GM19328 (cell line): ENCODE results near the gene AKR1C1.
"Not testable (repeated sequence)": the region's sequence is repeated elsewhere in the genome, so short reads cannot be mapped to it uniquely, and the experiment has no call there.

Experiments
- ATAC-seq: cut with Tn5 transposase; IDR thresholded peaks from one replicate; pipeline ENCODE4 v1.9.1; 2021; ENCODE audit warnings: mild to moderate bottlenecking, moderate library complexity; ENCODE audit not compliant: unreplicated experiment

AKR1C1 gene

DNA sequence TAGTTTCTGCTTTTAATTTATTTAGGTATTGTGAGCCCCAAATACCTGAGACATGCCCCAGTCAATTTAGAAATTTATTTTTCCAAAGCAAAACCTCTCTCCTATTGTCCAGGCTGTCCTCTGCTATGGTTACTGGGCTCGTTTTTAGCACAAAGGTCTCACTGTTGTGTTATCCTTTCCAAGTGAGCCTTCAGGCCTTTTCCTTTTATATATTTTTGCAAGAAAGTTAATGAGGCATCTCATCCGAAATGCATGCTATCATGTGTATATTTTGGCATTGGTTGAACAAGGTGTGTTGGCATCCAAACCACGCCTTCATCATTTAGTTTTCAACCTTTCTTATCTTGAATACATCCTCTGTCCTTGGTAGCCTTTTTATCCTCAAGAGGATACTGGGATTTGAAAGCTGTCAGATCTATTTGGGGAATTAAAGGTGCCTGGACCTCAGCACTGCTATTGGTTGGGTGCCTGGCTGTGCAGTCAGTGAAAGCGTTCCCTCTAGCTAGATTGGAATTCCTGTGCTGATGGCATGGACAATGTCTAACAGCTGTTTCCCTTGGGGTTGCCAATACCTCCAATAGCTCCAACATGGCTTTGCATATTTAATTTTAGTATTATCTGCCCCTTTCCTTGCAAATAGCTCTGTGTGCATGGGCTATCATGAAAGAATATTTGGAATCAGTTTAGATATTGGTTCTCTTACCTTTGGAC, 51.1 kb downstream of the AKR1C1 start:
- ATAC-seq: not testable (repeated sequence)

DNA sequence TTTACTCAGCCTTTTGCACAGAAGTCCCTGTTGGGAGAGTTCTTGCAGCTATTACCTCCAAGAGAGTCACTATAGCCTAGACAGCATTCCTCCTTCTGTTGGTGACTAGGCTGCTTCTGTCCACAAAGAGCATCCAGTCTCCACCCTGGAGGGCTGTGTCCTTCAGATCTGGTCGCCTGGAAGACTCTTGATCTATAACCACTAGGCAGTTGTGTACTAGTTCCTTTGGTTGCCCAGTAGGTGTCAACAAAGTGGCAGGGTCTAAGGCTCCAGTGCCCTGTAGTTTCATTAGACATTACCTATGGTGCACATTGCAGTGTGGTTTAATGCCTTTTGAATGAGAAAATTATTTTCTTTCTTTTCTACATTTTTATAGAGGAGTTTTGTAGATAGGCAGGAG, 51.7 kb downstream of the AKR1C1 start:
- ATAC-seq: no peak

DNA sequence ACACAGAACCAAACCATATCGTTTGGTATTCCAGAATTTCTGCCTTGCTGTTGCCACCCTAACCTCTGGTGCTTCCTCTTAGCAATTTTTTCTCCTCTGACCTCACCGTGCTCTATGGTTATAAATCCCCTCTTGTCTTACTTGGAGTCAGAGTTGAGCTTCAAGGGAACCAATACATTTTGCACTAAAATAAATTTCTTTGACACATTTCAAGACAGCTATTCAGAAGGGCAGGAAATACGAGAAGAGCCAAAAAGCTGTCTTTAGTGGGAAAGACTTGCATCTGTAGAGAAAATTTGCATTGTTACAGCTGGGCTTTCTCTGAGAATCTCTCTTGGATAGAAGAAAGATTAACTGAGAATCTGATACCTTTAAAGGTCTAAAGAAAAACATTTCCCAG, 54.9 kb downstream of the AKR1C1 start:
- ATAC-seq: no peak

DNA sequence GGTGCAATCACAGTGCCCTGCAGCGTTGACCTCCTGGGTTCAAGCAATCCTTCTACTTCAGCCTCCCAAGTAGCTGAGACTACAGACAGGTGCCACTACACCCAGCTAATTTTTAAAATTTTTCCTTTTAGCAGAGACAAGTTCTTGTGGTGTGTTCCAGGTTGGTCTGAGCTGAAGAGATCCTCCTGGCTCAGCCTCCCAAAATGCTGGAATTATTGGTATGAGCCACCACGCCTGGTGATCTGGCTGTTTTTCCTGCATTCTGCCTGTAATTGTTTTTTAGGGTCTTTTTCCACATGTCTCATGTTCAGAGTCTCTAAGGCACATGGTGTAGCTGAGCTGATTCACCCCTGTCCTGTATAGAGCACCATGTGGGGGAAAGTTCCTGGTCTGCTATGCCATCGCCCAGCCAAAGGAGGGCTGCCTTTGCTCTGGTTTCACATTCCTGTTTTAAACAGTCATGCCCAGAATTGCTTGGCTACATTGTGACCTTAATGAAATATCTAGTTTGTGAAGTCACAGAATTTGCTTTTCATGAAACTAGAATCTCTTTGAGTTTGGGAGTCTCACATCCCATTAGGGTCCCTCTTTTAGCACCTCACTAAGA, 55.6 kb downstream of the AKR1C1 start:
- not testable (repeated sequence) for ATAC-seq

DNA sequence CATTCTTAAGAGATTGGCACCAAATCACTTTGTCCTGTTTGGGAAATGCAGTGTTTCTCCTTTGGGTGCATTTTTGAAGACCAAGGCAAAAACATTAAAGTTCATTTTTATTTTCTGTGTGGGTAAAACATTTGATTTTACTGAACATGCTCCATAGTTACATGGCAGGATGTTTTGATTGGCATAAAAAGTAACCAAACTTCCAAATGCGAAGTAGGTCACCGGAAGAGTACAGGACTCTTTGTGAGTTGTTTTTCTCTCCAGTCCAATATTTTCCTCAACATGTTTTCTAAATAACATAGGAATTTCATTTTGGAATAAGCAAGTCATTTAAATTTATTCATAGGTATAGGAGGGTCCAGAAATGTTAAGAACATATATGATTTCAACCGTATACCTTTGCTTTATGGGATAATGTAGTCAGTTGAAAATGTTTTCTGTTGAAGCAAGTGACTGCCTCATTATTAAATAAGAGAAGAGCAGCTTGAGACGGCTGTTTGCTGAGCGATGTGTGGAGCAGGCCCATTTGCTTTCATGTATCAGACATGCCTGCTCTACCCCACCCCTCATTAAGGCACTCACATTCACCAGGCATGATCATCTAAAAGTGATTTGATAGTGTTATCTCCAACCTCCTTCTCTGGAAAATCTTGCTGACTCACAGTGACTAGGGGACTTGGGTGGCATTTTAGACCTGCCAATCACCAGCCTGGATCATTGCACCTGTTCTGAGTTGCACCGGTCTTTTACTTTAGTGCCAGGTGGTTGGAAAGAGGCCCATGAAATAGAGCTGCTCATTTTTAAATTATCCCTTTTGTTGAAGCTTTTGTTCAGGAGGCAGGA, 56.8 kb downstream of the AKR1C1 start:
- not testable (repeated sequence) for ATAC-seq

DNA sequence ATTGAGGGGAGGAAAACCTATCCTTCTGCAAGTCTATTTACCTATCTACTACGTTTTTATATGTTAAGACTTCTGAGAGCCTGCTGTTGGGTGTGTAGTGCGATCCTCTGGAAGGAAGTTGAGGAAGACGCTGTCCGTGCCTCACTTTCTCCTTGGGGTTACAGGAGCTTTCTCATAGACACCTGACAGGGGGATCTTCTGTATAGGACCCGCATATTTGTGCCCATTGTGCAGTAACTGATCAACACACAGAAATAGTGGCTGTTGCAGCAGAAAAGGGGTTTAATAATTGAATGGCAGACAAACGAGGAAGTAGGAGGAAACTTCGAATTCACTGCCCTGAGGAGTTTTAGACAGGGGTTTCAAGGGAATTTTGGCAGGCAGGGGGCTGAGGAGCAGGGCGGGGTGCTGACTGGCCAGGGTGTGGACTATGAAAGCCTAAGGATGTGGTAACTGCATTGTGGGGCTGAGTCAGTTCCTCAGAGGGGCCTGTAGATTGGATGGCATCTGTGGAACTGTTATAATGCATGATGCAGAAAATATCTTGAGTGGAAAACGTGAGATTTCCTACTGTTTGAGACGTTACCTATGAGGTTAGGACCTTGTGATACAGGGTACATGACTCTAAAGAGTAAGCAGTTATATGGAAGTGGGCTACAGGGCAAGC, 58.5 kb downstream of the AKR1C1 start:
- ATAC-seq: not testable (repeated sequence)

DNA sequence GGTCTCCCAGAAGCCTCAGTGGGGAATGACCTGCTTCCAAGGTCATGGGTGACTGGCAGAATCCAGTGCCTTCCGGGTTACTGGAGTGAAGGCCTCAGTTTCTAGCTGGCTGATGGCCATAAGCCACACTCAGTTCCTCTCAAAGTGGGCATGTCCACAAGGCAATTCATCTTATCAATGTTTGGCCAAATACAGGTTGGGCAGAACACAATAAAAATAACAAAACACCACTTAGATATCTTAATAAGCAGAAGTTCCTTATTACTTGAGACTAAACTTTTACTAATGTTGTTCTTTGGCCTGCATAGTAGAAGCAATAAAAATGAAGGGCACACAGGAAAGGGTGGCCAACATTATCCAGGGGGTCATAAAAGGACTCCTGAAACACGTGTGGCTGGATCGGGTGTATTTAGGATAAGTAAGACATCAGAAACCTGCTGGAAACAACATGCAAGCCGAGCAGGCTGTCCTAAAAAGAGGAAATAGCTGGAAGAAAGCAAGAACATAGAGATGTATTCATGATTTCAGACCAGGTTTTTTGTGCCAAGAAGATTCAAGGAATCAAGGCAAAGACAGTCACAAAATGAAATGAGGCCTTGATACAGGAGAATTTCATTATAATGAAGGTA, 60.1 kb downstream of the AKR1C1 start:
- no peak for ATAC-seq

DNA sequence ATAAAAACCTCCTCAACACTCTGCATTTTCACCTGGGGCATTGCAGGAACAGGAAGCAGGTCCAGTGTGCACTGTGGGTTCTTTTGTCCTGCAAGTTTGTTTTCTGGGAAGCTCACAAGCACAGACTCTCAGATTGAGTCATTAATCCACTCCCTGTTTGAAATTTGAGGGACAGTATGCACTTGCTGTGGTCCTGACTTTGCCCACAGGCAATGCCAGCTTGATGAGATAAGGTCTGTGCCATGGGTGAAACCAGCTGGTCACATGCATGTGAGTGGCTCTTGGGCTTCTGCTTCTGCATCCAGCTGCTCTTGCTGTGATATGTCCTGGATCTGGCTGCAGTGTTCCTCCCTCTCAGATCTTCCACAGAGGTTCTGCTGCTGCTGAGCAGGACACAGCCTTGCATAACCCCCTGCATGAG, 62.3 kb downstream of the AKR1C1 start:
- not testable (repeated sequence) for ATAC-seq

DNA sequence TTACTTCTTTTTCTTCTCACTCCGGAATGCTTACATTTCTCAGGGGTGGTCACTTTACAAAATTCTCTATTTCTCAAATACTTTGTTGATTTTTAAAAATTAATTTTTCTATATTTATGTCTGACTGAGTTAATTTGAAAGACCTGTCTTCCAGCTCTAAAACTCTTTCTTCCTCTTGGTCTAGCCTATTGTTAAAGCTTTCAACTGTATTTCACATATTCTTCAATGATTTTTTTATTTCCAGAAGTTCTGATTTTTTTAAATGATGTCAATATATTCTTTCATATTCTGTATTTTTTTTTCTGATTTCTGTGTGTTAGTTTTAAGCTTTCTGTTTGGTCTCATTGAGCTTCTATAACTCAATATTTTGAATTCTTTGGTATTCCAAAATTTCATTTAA, 67.8 kb downstream of the AKR1C1 start:
- no peak for ATAC-seq

DNA sequence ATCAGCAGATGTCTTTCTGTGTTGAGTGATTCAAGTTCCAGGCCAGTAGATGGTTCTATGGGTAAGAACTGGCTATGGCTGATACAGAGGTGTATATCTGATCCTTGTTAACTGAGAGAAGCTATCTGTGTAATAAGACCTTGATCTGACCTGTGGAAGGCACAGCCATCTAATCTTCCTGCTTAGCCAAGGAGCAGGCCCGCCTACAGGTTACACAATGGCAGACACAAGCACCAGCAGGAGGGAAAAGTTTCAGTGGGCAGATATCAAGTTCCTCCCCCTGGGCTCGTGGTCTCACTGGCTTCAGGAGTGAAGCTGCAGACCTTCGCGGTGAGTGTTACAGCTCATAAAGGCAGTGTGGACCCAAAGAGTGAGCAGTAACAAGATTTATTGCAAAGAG, 68.4 kb downstream of the AKR1C1 start:
- not testable (repeated sequence) for ATAC-seq

DNA sequence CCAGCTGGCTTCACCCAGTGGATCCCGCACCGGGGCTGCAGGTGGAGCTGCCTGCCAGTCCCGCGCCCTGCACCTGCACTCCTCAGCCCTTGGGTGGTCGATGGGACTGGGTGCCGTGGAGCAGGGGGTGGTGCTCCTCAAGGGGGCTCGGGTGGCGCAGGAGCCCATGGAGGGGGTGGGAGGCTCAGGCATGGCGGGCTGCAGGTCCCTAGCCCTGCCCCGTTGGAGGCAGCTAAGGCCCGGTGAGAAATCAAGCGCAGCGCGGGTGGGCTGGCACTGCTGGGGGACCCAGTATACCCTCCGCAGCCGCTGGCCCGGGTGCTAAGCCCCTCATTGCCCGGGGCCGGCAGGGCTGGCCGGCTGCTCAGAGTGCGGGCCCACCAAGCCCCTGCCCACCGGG, 69.2 kb downstream of the AKR1C1 start:
- not testable (repeated sequence) for ATAC-seq
